NCI-H146 (cell line): Measurements from ENCODE around the gene CHP2.
A peak's percentile ranks its signal among the peaks of the same experiment; 100 is the strongest.
"Not testable (repeated sequence)": the region's sequence is repeated elsewhere in the genome, so short reads cannot be mapped to it uniquely, and the experiment has no call there.

Experiments used
- DNase-seq: peaks from one replicate; lab custom pipeline; 2025; lab: John Stamatoyannopoulos, UW

The CHP2 gene

GRCh38 chr16:23745263-23745662 is 9.6 kb upstream of the CHP2 start:
- DNase-seq = no peak

GRCh38 chr16:23748630-23749029 is 6.2 kb upstream of the CHP2 start:
- no peak for DNase-seq

DNA sequence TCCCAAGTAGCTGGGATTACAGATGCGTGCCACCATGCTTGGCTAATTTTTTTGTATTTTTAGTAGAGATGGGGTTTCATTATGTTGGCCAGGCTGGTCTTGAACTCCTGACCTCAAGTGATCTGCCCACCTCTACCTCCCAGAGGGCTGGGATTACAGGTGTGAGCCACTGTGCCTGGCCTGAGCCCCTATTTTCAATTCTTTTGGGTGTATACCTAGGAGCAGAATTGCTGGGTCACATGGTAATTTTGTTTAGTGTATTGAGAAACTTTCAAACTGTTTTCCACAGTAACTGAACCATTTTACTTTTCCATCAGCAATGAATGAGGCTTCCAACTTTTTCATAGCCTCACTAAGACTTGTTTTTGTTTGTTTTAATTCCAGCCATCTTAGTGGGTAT is 3.8 kb upstream of the CHP2 start:
- not testable (repeated sequence) for DNase-seq

GRCh38 chr16:23753908-23754593 is 775 bp upstream of the CHP2 start:
- DNase-seq = no peak

DNA sequence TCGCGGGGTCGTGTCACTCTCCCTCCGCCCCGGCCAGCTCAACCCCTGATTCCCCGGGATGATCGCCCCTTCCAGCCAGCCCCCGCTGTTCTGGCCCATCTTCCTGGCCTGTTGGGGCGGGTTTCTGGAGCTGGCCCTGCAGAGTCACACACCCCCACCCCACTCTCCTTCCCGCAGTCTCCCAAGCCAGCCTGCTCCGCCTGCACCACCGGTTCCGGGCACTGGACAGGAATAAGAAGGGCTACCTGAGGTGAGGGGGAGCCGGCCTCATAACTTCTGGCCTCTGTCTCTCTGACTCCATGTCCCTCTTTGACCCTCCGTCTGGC is 621 bp downstream of the CHP2 start:
- no peak for DNase-seq

DNA sequence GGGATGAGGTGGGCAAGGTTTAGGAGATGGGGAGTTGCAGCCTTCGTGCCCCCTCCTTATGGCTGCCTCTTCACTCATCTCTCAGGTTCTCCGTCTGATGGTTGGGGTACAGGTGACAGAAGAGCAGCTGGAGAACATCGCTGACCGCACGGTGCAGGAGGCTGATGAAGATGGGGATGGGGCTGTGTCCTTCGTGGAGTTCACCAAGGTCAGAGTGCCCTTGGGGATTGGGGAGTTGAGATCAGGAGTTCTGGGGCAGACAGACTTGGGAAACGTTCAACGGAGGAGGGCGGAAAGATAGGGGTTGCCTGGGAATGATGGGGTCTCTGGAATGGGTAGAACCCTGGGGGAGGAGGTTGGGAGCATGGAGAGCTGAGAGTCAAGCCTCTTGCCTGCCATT is 2.3 kb downstream of the CHP2 start:
- DNase-seq = no peak

DNA sequence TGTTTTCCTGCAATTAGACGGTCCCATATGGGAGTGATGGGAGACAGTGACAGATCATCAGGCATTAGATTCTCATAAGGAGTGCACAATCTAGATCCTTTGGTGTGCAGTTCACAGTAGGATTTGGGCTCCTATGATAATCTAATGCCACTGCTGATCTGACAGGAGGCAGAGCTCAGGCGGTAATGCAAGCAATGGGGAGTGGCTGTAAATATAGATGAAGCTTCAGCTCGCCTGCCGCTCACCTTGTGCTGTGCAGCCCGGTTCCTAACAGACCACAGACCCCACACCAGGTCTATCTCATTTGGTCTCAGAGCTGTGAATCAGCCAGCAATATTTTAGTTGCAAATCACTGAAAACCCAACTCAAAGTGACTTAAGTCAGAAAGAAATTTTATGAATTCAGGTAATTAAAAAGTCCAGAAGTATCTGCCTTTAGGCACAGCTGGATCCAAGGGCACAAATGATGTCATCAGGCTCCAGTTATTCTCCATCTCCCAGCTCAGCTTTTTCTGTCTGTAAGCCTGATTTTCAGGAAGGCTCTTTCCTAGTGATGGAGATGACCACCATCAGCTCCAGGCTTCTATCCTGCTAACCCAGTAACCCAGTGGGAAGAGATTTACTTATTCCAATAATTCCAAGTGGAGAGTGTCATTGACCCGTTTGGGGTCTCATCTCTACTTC is 3.3 kb downstream of the CHP2 start:
- no peak for DNase-seq

DNA sequence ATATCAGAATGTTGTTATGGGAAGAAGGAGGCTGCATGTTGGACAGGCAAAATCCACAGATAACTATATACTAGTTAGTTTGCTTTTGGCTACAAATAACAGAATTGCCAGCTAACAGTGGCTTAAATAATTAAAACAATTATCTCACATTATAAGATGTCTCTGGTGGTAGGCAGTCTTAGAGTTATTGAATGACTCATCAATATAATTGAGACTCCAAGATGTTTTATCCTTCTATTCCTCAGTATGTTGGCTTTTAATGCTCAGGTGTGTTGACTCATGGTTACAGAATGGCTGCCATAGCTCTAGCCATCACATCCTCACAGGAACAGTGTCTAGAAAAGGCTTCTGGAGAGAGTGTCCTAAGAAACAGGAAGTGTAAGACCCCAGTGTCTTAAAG is 11.1 kb downstream of the CHP2 start:
- no peak for DNase-seq

GRCh38 chr16:23768581-23768980 is 13.8 kb downstream of the CHP2 start:
- DNase-seq = no peak

GRCh38 chr16:23771027-23771426 is 16.2 kb downstream of the CHP2 start:
- no peak for DNase-seq

GRCh38 chr16:23771642-23772041 is 16.8 kb downstream of the CHP2 start:
- DNase-seq = no peak

DNA sequence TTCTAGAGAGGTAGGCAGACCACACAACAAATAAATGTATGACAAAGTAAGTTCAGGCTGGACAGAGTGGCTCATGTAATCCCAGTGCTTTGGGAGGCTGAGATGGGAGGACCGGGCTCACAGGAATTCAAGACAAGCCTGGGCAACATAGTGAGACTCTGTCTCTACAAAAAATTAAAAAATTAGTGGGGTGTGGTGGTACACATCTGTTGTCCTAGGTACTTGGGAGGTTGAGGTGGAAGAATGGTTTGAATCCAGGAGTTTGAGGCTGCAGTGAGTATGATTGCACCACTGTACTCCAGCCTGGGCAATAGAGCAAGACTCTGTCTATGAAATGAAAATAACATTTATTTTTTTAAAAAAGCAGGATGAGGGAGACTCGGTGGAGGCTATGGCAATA is 18.5 kb downstream of the CHP2 start:
- no peak for DNase-seq

DNA sequence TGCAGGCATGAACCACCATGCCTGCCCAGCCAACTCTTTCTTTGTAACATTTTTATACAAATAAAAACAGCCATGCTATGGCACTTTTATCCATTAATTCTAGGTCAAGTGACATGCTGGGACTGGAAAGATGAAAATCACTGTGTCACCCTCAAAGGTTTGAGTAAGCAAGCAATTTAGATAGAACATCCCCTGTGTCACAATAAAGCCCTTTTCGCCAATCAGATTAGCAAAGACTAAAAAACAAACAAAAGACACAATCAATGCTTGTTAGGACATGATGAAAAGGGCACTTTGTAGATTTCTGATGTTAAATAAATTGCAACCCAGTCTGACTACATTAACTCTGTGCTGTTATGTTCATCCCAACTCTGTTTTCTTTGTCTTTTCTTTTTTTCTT is 26.4 kb downstream of the CHP2 start:
- no peak for DNase-seq

DNA sequence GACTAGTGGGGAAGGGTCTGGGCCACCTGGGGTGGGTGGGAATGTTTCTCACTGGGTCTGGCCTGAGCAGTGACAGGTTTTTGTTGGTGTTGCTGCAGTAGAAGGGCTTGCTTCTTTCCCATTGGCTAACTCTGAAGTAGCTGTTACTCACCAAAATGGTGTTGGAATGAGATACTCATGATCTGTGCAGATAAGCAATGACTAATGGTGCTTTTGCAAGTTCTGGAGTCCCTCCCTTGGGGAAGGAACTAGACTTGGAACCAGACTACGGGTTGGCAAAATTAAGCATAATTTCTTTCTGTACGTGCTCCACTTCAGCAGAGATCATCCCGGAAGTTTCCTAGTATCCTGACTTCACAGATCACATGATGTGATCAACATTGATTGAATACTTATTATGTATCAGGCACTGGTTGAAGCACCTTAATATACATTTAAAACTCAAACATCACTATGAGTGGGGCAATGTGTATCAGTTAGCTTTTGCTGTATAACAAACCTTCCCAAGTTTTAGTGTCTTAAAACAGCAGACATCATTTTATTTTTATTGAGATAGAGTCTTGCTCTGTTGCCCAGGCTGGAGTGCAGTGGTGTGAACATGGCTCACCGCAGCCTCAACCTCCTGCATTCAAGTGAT is 30.1 kb downstream of the CHP2 start:
- no peak for DNase-seq

- DNase-seq = no peak
Measured at GRCh38 chr16:23785842-23786241, 31.0 kb downstream of the CHP2 start.

DNA sequence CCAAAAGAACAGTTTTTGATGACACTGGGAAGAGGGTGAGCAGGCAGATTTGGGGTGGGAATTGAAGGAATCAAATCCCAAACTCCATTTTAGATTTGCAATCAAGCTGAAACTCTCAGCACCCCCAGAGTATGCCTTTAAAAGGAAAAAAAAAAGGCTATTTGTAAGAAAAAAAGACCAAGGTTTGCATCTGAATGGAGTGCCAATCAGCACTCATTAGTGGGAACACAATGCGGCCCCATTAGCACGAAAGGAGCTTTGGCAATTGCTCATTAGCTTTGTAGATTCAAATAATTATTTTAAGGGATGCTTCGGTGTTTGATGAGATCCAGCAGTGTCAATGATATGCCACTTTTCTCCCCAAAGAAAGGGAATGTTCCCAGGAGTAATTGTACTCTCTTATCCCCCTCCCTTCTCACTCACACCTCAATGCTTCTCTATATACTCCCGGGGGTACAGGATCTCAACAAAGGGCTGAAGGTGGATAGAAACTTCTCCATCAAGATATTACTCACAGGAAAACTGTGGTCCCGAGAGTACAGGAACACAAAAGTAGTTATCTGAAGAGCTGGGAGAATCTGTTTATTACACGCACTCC is 32.2 kb downstream of the CHP2 start:
- DNase-seq = no peak

GRCh38 chr16:23788685-23789084 is 33.9 kb downstream of the CHP2 start:
- DNase-seq = no peak

GRCh38 chr16:23795378-23795777 is 40.6 kb downstream of the CHP2 start:
- DNase-seq = no peak

GRCh38 chr16:23796941-23797340 is 42.1 kb downstream of the CHP2 start:
- DNase-seq = no peak

GRCh38 chr16:23801378-23801777 is 46.6 kb downstream of the CHP2 start:
- peak; percentile 56 for DNase-seq

DNA sequence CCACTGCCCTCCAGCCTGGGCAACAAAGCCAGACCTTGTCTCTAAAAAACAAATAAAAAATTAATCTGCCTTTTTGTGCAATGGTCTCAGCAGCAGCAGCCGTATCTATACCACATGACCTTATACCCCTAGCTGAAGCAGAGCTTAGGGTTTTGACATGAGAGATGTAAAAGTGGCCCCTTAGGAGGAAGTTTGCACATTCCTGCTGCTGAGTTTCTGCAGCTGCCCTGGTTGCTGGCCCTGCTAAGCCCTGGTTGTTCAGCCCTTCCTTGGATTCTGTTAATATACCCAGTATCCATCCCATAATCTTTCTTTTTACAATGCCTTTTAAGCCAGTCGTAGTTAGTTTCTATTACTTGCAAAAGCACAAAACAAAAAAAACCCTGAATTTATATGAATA is 48.0 kb downstream of the CHP2 start:
- DNase-seq = no peak

DNA sequence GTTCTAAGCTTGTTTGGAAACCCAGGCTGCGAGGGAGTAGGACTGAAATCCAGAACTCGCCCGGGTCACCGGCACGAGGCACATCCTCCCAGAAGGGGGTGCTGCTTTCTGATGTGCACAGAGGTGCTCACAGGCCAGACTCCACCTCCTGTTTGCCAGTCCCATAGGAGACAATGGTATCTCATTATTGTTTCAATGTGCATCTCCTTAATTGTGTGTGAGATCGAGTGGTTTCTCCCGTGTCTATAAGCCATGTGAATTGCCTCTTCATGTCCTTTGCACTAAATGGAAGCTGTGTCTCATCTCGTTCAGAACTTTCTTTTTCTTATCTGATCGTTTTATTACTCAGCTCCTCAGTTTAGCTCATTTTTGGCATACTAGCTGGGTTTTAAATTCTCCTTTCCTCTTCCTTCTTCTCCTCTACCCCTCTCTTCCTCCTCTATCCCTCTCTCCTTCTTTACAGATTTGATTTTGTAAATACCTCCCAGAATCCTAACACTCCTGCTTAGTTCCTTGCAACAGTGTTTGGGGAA is 48.8 kb downstream of the CHP2 start:
- no peak for DNase-seq

- no peak for DNase-seq
Measured at GRCh38 chr16:23807028-23807427, 52.2 kb downstream of the CHP2 start.
